B cell (primary cell): ENCODE results near the gene HOXB6. TPM values are rescaled to one million over a fixed set of nuclear protein-coding genes. Genes with fewer than 3 reads are reported as not detected.

Source experiments
- ATAC-seq: fragments of 200-7000 bp; cut with Tn5 transposase; one replicate; pipeline ENCODE4 v1.10.0; 2021; ENCODE audit warnings: low read depth, mild to moderate bottlenecking, moderate number of reproducible peaks, moderate library complexity
- CTCF ChIA-PET: fragments of 350-600 bp; sonication (Branson Sonifier 250); formaldehyde crosslinking; loops from one replicate; lab custom pipeline; 2021; ENCODE audit warnings: antibody characterized with exemption, inconsistent platforms; lab: Charles Lee
- POLR2A ChIA-PET: fragments of 350-600 bp; sonication (Branson Sonifier 250); formaldehyde crosslinking; loops from one replicate; lab custom pipeline; 2021; ENCODE audit warnings: antibody characterized with exemption; lab: Charles Lee
- DNase-seq: peaks from one replicate; pipeline ENCODE4 v3.0.0; 2013
- H2AFZ ChIP-seq: 2 replicates; pipeline ENCODE4 v1.6.1; 2012; ENCODE audit warnings: mild to moderate bottlenecking, low read depth, low read length; ENCODE audit not compliant: insufficient read depth, poor library complexity, severe bottlenecking
- H3K27ac ChIP-seq, 2 donors: 1 replicate in 1 of 2; 2 replicates in 1 of 2; pipeline ENCODE4 v1.5.1; 2012 to 2013; ENCODE audit warnings: low read length in 2 of 2, mild to moderate bottlenecking in 2 of 2, moderate library complexity in 1 of 2
- H3K27me3 ChIP-seq, 4 experiments: fragments of 200-600 bp in 1 of 4; sonication (generic) in 1 of 4; replicated peaks in 1 of 4; 1 replicate in 2 of 4; 2 replicates in 2 of 4; pipeline versions ENCODE4 v1.6.1 to v1.7.0; 2013 to 2016; ENCODE audit warnings: low read length in 3 of 4, mild to moderate bottlenecking in 2 of 4, mixed read lengths in 1 of 4, moderate library complexity in 1 of 4; ENCODE audit not compliant: insufficient read depth in 4 of 4, control insufficient read depth in 3 of 4; ENCODE audit errors: control extremely low read depth in 1 of 4
- H3K36me3 ChIP-seq, 2 experiments: replicated peaks in 1 of 2; 1 replicate in 1 of 2; 2 replicates in 1 of 2; pipeline versions ENCODE4 v1.6.1 to v1.7.1; 2013; ENCODE audit warnings: low read length in 1 of 2; ENCODE audit not compliant: insufficient read depth in 2 of 2, control insufficient read depth in 1 of 2; ENCODE audit errors: control extremely low read depth in 1 of 2, extremely low read depth in 1 of 2
- H3K4me1 ChIP-seq, 2 donors: fragments of 200-600 bp in 1 of 2; sonication (generic) in 1 of 2; 1 replicate in 1 of 2; 2 replicates in 1 of 2; pipeline versions ENCODE4 v1.5.1 to v1.6.1; 2013 to 2017; ENCODE audit warnings: low read length in 2 of 2; ENCODE audit not compliant: control insufficient read depth in 2 of 2, insufficient read depth in 2 of 2
- H3K4me2 ChIP-seq: replicated peaks from 2 replicates; pipeline ENCODE3; 2012; ENCODE audit warnings: mild to moderate bottlenecking, low read depth, low read length; ENCODE audit not compliant: poor library complexity, severe bottlenecking
- H3K4me3 ChIP-seq, 5 experiments: fragments of 200-600 bp in 1 of 5; sonication (generic) in 1 of 5; 1 replicate in 3 of 5; 2 replicates in 2 of 5; pipeline versions ENCODE4 v1.5.1 to v1.7.0; 2011 to 2016; ENCODE audit warnings: low read length in 4 of 5, mild to moderate bottlenecking in 4 of 5, low read depth in 2 of 5, control low read depth in 1 of 5, moderate library complexity in 1 of 5; ENCODE audit not compliant: insufficient read depth in 1 of 5; ENCODE audit errors: control extremely low read depth in 1 of 5, extremely low read depth in 1 of 5
- H3K79me2 ChIP-seq: fragments of 200-600 bp; sonication (generic); one replicate; pipeline ENCODE4 v1.6.0; 2016; ENCODE audit warnings: low read length; ENCODE audit not compliant: control insufficient read depth, insufficient read depth
- H3K9ac ChIP-seq: fragments of 200-600 bp; sonication (generic); 2 replicates; pipeline ENCODE4 v1.6.1; 2017; ENCODE audit warnings: mild to moderate bottlenecking, low read length, moderate library complexity
- H3K9me3 ChIP-seq, 3 donors: one replicate each; pipeline versions ENCODE4 v1.6.1 to v1.7.1; 2013; ENCODE audit warnings: low read length in 2 of 3; ENCODE audit not compliant: control insufficient read depth in 2 of 3, insufficient read depth in 1 of 3; ENCODE audit errors: control extremely low read depth in 1 of 3
- H4K20me1 ChIP-seq: 2 replicates; pipeline ENCODE4 v1.6.0; 2012; ENCODE audit warnings: mild to moderate bottlenecking, low read length; ENCODE audit not compliant: insufficient read depth, control insufficient read depth, poor library complexity, severe bottlenecking
- H3K27ac Mint-ChIP-seq: one replicate; pipeline ENCODE4 v1.8.0; 2021; ENCODE audit warnings: mixed read lengths
- H3K27me3 Mint-ChIP-seq: one replicate; pipeline ENCODE4 v1.8.0; 2021; ENCODE audit warnings: mixed read lengths
- H3K4me1 Mint-ChIP-seq: one replicate; pipeline ENCODE4 v1.8.0; 2021; ENCODE audit warnings: mixed read lengths
- H3K4me3 Mint-ChIP-seq: one replicate; pipeline ENCODE4 v1.8.0; 2021; ENCODE audit warnings: mixed read lengths
- H3K9me3 Mint-ChIP-seq: one replicate; pipeline ENCODE4 v1.8.0; 2022; ENCODE audit warnings: mixed read lengths; ENCODE audit not compliant: insufficient read depth
- EZH2 ChIP-seq: IDR thresholded peaks from 2 replicates; pipeline ENCODE4 v1.6.1; 2012; ENCODE audit warnings: borderline replicate concordance, low read depth, mild to moderate bottlenecking, moderate library complexity, low read length; ENCODE audit not compliant: insufficient read depth, poor library complexity, severe bottlenecking
- WGBS: methylation state at CpG from one replicate; pipeline ENCODE4 v1.1.5; 2013; ENCODE audit warnings: missing lambda C conversion rate; ENCODE audit not compliant: insufficient coverage; 5-methylcytosine and 5-hydroxymethylcytosine counted together
- intact Hi-C: fragments of 100-400 bp; cut with micrococcal nuclease; formaldehyde crosslinking; loops from one replicate; pipeline ENCODE4 v1.10.0; 2022
- polyA plus RNA-seq: library from polyadenylated mRNA; depleted of rRNA; stranded (reverse); fragments of >200 nt; gene quantifications from 2 replicates; pipeline ENCODE4 v1.2.3, GENCODE V29; 2012
- total RNA-seq, 2 donors: library from RNA; stranded (reverse); fragments of 120-200 nt in 1 of 2; gene quantifications; 1 replicate in 1 of 2; 2 replicates in 1 of 2; pipeline versions ENCODE4 v1.2.3 to v1.2.4, GENCODE V29; 2013 to 2022
- TF ChIP-seq, protein P1 (sequence below): fragments of 200-600 bp; IDR thresholded peaks from one replicate; pipeline ENCODE4 v1.8.0; 2022; ENCODE audit warnings: antibody characterized with exemption, mild to moderate bottlenecking

HOXB6 gene
- total and polyA plus RNA-seq, 2 donors (not counting 1 experiment from before 2014, with no cell fraction given) = 0.10 TPM; not detected in 1

DNA sequence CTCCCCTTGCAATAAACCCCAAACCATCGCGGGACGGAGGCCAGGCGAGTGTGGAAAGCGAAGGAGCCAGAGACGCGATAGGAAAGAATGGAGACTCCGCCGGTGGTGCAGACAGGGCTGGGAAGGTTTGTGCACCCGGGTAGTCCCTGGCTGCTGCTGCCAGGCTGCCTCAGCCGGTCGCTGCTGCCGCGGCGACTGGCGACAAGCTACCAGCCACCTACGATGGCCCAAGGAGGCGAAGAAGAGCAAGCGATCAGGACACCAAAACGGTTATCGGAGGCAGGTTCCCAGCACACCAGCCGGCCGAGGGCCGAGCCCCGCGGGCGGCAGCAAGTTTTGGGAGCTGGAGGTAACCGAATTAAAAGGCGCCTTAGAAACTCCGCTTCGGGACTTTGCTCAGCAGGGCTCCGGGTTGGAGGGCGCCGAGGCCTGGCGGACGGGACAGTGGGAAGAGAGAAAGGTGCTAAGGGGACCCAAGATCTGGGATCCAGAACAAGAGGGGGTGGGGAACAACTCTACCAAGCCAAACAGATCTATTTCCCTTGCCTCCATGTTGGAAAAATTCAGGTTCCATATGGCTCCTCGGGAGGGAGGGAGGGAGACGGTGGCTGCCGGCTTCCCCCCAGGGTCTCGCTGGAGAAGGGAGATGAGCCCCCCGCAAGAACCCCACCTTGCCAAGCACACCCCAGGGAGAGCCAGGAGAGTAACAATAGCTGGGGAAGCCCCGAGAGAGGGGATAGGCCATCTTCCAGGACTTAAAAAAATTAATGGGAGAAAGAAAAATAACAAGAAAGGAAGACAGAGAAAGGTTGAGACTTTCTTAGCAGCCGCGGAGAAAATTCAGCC lies 50.2 kb downstream of the HOXB6 start:
- peaks cover 39% of the 10 kb centered on the region for H3K27me3 Mint-ChIP-seq
- WGBS = 88% methylated on average over 35 of the region's 44 CpGs
- no peaks in the 10 kb centered on the region for H3K9me3 Mint-ChIP-seq
- no peak overlapping the region for H3K4me3 Mint-ChIP-seq
- Histone ChIP-seq H3K4me2 (no peak overlapping the region), H3K4me1 (peaks cover 0 to 4% of the 10 kb centered on the region in 2 donors), H3K27ac (no peak overlapping the region), H3K4me3 (no peak overlapping the region), H3K36me3 (no peaks in the 10 kb centered on the region), H4K20me1 (no peaks in the 10 kb centered on the region), H3K9me3 (peaks cover 0 to 8% (median 0%) of the 10 kb centered on the region in 3 donors), H3K9ac (no peak overlapping the region), H3K79me2 (no peaks in the 10 kb centered on the region), H2AFZ (no peak overlapping the region), H3K27me3 (peaks cover 0 to 31% (median 10%) of the 10 kb centered on the region in 4 experiments)
- ChIA-PET POLR2A (no interaction called here), CTCF (interaction anchor here (0.5 kb wide), 1 partner anchor 33 kb away, joined by 4 read pairs; no protein-coding TSS in a partner anchor)
- TF ChIP-seq, protein P1, sequence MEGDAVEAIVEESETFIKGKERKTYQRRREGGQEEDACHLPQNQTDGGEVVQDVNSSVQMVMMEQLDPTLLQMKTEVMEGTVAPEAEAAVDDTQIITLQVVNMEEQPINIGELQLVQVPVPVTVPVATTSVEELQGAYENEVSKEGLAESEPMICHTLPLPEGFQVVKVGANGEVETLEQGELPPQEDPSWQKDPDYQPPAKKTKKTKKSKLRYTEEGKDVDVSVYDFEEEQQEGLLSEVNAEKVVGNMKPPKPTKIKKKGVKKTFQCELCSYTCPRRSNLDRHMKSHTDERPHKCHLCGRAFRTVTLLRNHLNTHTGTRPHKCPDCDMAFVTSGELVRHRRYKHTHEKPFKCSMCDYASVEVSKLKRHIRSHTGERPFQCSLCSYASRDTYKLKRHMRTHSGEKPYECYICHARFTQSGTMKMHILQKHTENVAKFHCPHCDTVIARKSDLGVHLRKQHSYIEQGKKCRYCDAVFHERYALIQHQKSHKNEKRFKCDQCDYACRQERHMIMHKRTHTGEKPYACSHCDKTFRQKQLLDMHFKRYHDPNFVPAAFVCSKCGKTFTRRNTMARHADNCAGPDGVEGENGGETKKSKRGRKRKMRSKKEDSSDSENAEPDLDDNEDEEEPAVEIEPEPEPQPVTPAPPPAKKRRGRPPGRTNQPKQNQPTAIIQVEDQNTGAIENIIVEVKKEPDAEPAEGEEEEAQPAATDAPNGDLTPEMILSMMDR = no peak
- TF ChIP-seq EZH2 = no peak
- no peak overlapping the region for H3K27ac Mint-ChIP-seq
- intact Hi-C loops = no loop called here
- no peak for DNase-seq
- peaks cover 4% of the 10 kb centered on the region for H3K4me1 Mint-ChIP-seq
- ATAC-seq = no peak

DNA sequence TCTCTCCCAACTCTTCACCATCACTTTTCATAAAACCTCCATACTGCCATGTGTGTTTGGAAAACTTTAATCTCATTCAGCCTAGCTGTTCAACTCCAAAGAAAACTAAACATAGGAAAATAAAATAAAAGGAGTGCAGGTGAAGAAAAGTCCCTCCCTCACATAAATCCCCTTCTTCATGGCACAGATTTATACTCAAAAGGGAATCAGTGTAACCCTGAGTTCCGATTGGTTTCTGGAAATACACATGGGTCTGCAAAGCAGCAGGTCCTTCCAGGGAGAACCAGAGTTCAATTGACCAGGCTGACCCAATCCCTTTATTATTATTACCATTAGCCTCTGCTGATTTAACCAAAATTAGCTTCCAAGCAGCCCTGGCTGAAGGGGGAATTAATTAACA lies 51.0 kb downstream of the HOXB6 start:
- peaks cover 0 to 4% of the 10 kb centered on the region in 2 donors for H3K4me1 ChIP-seq
- Mint-ChIP-seq H3K27ac (no peak overlapping the region), H3K4me3 (no peak overlapping the region), H3K27me3 (peaks cover 34% of the 10 kb centered on the region), H3K9me3 (no peaks in the 10 kb centered on the region), H3K4me1 (peaks cover 4% of the 10 kb centered on the region)
- no peak overlapping the region for H3K9ac ChIP-seq
- DNase-seq = no peak
- no peak for ATAC-seq
- no peaks in the 10 kb centered on the region for H3K36me3 ChIP-seq
- no peaks in the 10 kb centered on the region for H4K20me1 ChIP-seq
- H3K27ac ChIP-seq = no peak overlapping the region
- intact Hi-C loops = no loop called here
- 100% methylated on average over 1 of the region's 1 CpG for WGBS
- H3K4me2 ChIP-seq = no peak overlapping the region
- H3K79me2 ChIP-seq = no peaks in the 10 kb centered on the region
- CTCF ChIA-PET = interaction anchor here (0.5 kb wide), 1 partner anchor 32 kb away, joined by 4 read pairs; no protein-coding TSS in a partner anchor
- TF ChIP-seq, protein P1 = no peak
- no peak for TF ChIP-seq EZH2
- POLR2A ChIA-PET = no interaction called here
- no peak overlapping the region for H2AFZ ChIP-seq
- H3K27me3 ChIP-seq = peaks cover 0 to 31% (median 10%) of the 10 kb centered on the region in 4 experiments
- no peak overlapping the region for H3K4me3 ChIP-seq
- peaks cover 0 to 8% (median 0%) of the 10 kb centered on the region in 3 donors for H3K9me3 ChIP-seq
